H9 (cell line): Measurements from ENCODE around the gene RDM1. TPM values are rescaled to one million over a fixed set of nuclear protein-coding genes. Genes with fewer than 3 reads are reported as not detected.

Experiments
- DNase-seq: peaks from one replicate; pipeline ENCODE4 v3.0.0-alpha.2; 2017
- H2AFZ ChIP-seq: one replicate; pipeline ENCODE4 v1.6.1; 2013; ENCODE audit warnings: mild to moderate bottlenecking, low read length, control low read depth, moderate library complexity
- H2AK5ac ChIP-seq: 2 replicates; pipeline ENCODE4 v1.6.1; 2013; ENCODE audit warnings: low read length, control low read depth, mixed read lengths; ENCODE audit not compliant: insufficient read length
- H2BK120ac ChIP-seq: one replicate; pipeline ENCODE4 v1.6.1; 2013; ENCODE audit warnings: low read depth, mild to moderate bottlenecking, low read length, control low read depth, inconsistent platforms; ENCODE audit not compliant: poor library complexity, severe bottlenecking
- H2BK12ac ChIP-seq: 2 replicates; pipeline ENCODE4 v1.6.1; 2013; ENCODE audit warnings: low read length, control low read depth, mixed read lengths, low read depth; ENCODE audit not compliant: insufficient read length
- H2BK15ac ChIP-seq: 2 replicates; pipeline ENCODE4 v1.6.1; 2013; ENCODE audit warnings: low read depth, low read length, control low read depth
- H2BK20ac ChIP-seq: one replicate; pipeline ENCODE4 v1.6.1; 2013; ENCODE audit warnings: low read depth, mild to moderate bottlenecking, low read length, control low read depth, inconsistent platforms; ENCODE audit not compliant: poor library complexity, severe bottlenecking
- H2BK5ac ChIP-seq: 2 replicates; pipeline ENCODE4 v1.6.1; 2013; ENCODE audit warnings: low read length, control low read depth, mixed read lengths; ENCODE audit not compliant: insufficient read length
- H3K14ac ChIP-seq: 2 replicates; pipeline ENCODE4 v1.6.1; 2013; ENCODE audit warnings: low read length, control low read depth; ENCODE audit not compliant: insufficient read depth
- H3K18ac ChIP-seq: 2 replicates; pipeline ENCODE4 v1.6.1; 2013; ENCODE audit warnings: low read depth, mild to moderate bottlenecking, mixed read lengths, low read length, control low read depth; ENCODE audit not compliant: insufficient read length
- H3K23ac ChIP-seq: 2 replicates; pipeline ENCODE4 v1.6.1; 2013; ENCODE audit warnings: low read length, control low read depth, mixed read lengths, low read depth; ENCODE audit not compliant: insufficient read length
- H3K23me2 ChIP-seq: 2 replicates; pipeline ENCODE4 v1.6.1; 2013; ENCODE audit warnings: low read depth, mild to moderate bottlenecking, mixed read lengths, low read length, control low read depth; ENCODE audit not compliant: insufficient read length, poor library complexity, severe bottlenecking
- H3K27ac ChIP-seq: 2 replicates; pipeline ENCODE4 v1.5.1; 2013; ENCODE audit warnings: low read length, control low read depth, mixed read lengths, low read depth; ENCODE audit not compliant: insufficient read length
- H3K27me3 ChIP-seq: 2 replicates; pipeline ENCODE4 v1.6.1; 2013; ENCODE audit warnings: low read length, control low read depth, inconsistent platforms; ENCODE audit not compliant: insufficient read depth
- H3K4ac ChIP-seq: 2 replicates; pipeline ENCODE4 v1.6.1; 2013; ENCODE audit warnings: low read depth, mild to moderate bottlenecking, control low read depth, inconsistent platforms, low read length, moderate library complexity
- H3K4me1 ChIP-seq: 2 replicates; pipeline ENCODE4 v1.6.1; 2013; ENCODE audit warnings: low read length, control low read depth, inconsistent platforms; ENCODE audit not compliant: insufficient read depth
- H3K4me2 ChIP-seq: 2 replicates; pipeline ENCODE4 v1.6.1; 2013; ENCODE audit warnings: low read length, control low read depth, mixed read lengths; ENCODE audit not compliant: insufficient read length, insufficient read depth
- H3K56ac ChIP-seq: 2 replicates; pipeline ENCODE4 v1.6.1; 2013; ENCODE audit warnings: low read depth, mild to moderate bottlenecking, mixed read lengths, low read length, control low read depth; ENCODE audit not compliant: insufficient read length
- H3K79me1 ChIP-seq: 2 replicates; pipeline ENCODE4 v1.6.1; 2013; ENCODE audit warnings: low read depth, mild to moderate bottlenecking, moderate library complexity, low read length, control low read depth, inconsistent platforms; ENCODE audit not compliant: insufficient read depth, poor library complexity, severe bottlenecking
- H3K79me2 ChIP-seq: 2 replicates; pipeline ENCODE4 v1.6.1; 2013; ENCODE audit warnings: low read length, control low read depth, inconsistent platforms; ENCODE audit not compliant: insufficient read depth
- H3K9ac ChIP-seq: 2 replicates; pipeline ENCODE4 v1.6.1; 2013; ENCODE audit warnings: low read length, control low read depth, mixed read lengths; ENCODE audit not compliant: insufficient read length; ENCODE audit errors: extremely low read depth
- H3K9me3 ChIP-seq: one replicate; pipeline ENCODE4 v1.6.1; 2013; ENCODE audit warnings: low read depth, low read length, inconsistent platforms; ENCODE audit not compliant: control insufficient read depth
- H3T11ph ChIP-seq: one replicate; pipeline ENCODE4 v1.6.1; 2013; ENCODE audit warnings: mild to moderate bottlenecking, low read length, control low read depth, inconsistent platforms
- H4K20me1 ChIP-seq: one replicate; pipeline ENCODE4 v1.6.1; 2013; ENCODE audit not compliant: control insufficient read depth, insufficient read length, insufficient read depth
- H4K5ac ChIP-seq: 2 replicates; pipeline ENCODE4 v1.6.1; 2013; ENCODE audit warnings: low read depth, mild to moderate bottlenecking, mixed read lengths, low read length, control low read depth; ENCODE audit not compliant: insufficient read length
- H4K8ac ChIP-seq: replicated peaks from 2 replicates; pipeline ENCODE4 v1.6.1; 2013; ENCODE audit warnings: low read length, control low read depth, mixed read lengths, low read depth; ENCODE audit not compliant: insufficient read length
- H4K91ac ChIP-seq: 2 replicates; pipeline ENCODE4 v1.6.1; 2013; ENCODE audit warnings: low read depth, mild to moderate bottlenecking, moderate library complexity, mixed read lengths, low read length, control low read depth; ENCODE audit not compliant: insufficient read length
- H3K27ac Mint-ChIP-seq, 3 experiments: 2 replicates in 2 of 3; 3 replicates in 1 of 3; pipeline ENCODE4 v1.8.0; 2020 to 2021; ENCODE audit warnings: mixed read lengths in 3 of 3, mild to moderate bottlenecking in 1 of 3, moderate library complexity in 1 of 3
- H3K27me3 Mint-ChIP-seq: 2 replicates; pipeline ENCODE4 v1.8.0; 2021; ENCODE audit warnings: low read depth, mild to moderate bottlenecking, moderate library complexity, mixed read lengths
- H3K36me3 Mint-ChIP-seq, 3 experiments: 2 replicates in 2 of 3; 3 replicates in 1 of 3; pipeline ENCODE4 v1.8.0; 2020 to 2021; ENCODE audit warnings: low read depth in 3 of 3, mixed read lengths in 3 of 3; ENCODE audit not compliant: insufficient read depth in 1 of 3
- H3K4me1 Mint-ChIP-seq, 2 experiments: 2 replicates each; pipeline ENCODE4 v1.8.0; 2020; ENCODE audit warnings: mixed read lengths in 2 of 2
- H3K4me3 Mint-ChIP-seq, 2 experiments: 2 replicates in 1 of 2; 3 replicates in 1 of 2; pipeline ENCODE4 v1.8.0; 2020 to 2021; ENCODE audit warnings: mild to moderate bottlenecking in 2 of 2, mixed read lengths in 2 of 2, moderate library complexity in 1 of 2
- H3K9me3 Mint-ChIP-seq, 2 experiments: 2 replicates in 1 of 2; 3 replicates in 1 of 2; pipeline ENCODE4 v1.8.0; 2020; ENCODE audit warnings: mild to moderate bottlenecking in 2 of 2, mixed read lengths in 2 of 2, moderate library complexity in 1 of 2
- CTCF ChIP-seq: fragments of 200-600 bp; sonication (generic); conservative IDR thresholded peaks from 3 replicates; pipeline ENCODE4 v1.8.0; 2021; ENCODE audit warnings: antibody characterized with exemption, mild to moderate bottlenecking
- WGBS: extraction: QIAGEN DNeasy Blood & Tissue Kit; methylation state at CpG from one replicate; pipeline ENCODE4 v1.1.7; 2013; ENCODE audit warnings: missing lambda C conversion rate, low lambda C conversion rate, mixed read lengths; ENCODE audit not compliant: insufficient read length; ENCODE audit errors: extremely low coverage; 5-methylcytosine and 5-hydroxymethylcytosine counted together
- total RNA-seq: library from RNA; stranded (reverse); gene quantifications from 2 replicates; pipeline ENCODE4 v1.2.1, GENCODE V29; 2021

Gene RDM1
- total RNA-seq, 1 experiment from 2014 or later: 9.0 TPM

DNA sequence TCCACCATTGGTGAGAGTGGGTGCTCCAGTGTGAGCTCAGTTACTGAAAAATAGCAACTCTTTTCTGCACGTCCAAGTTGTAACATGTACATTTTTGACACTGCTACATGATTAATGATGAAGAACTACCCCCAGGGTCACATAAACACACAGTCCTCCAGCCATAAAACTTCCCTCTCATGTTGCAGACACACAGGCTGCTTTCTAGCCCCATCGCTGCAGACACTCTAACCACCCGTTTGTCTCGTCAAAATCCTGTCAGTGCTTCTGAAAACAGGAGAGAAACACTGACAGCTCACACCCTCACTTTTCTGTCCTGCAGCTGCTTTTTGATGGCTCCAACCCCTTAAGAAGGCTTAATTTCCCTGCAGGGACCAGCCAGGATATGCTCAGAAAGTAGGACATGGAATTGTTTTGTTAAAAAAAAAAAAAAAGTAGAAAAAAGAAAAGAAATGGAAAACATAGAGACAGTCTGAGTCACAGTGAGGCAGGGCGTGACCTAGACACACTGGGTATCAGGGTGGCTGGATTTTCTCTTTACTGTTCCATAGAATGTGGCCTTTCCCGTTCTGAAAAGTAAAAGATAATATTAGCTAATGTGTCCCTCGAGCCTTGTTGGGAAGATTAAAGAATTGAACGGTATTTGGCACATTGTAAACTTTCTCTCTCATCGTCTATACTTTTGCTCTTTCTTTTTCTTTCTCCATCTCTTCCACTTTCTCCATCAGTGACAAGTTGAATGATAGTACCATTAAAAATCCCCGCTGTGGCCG is 29.7 kb downstream of the RDM1 start:
- Histone ChIP-seq H4K8ac (no peak overlapping the region), H2AFZ (no peak overlapping the region), H3K56ac (no peak overlapping the region), H4K5ac (no peak overlapping the region), H2BK15ac (no peak overlapping the region), H2AK5ac (no peak overlapping the region), H3K18ac (no peak overlapping the region), H3K4me1 (no peaks in the 10 kb centered on the region), H3K9me3 (no peaks in the 10 kb centered on the region), H2BK5ac (no peak overlapping the region), H3K9ac (no peak overlapping the region), H3K27me3 (no peaks in the 10 kb centered on the region), H3K4me2 (no peak overlapping the region), H3K27ac (no peak overlapping the region), H4K91ac (no peak overlapping the region), H2BK20ac (no peak overlapping the region), H3K4ac (no peak overlapping the region), H4K20me1 (no peaks in the 10 kb centered on the region), H3K14ac (no peak overlapping the region), H2BK12ac (no peak overlapping the region), H2BK120ac (no peak overlapping the region), H3K79me2 (no peaks in the 10 kb centered on the region), H3K23me2 (no peaks in the 10 kb centered on the region), H3T11ph (no peak overlapping the region), H3K79me1 (no peaks in the 10 kb centered on the region), H3K23ac (no peak overlapping the region)
- DNase-seq: no peak
- H3K36me3 Mint-ChIP-seq: no peaks in the 10 kb centered on the region; a peak in 1 of 7 replicates
- no peak for TF ChIP-seq CTCF
- WGBS: no CpG with 5 or more reads among the region's 11 CpGs
- no peak overlapping the region for H3K27ac Mint-ChIP-seq
- H3K4me3 Mint-ChIP-seq: no peak overlapping the region
- peaks cover 0 to 3% of the 10 kb centered on the region in 2 experiments; a peak in 3 of 4 replicates for H3K4me1 Mint-ChIP-seq
- H3K9me3 Mint-ChIP-seq: peaks cover 5 to 7% of the 10 kb centered on the region in 2 experiments; a peak in 3 of 5 replicates
- H3K27me3 Mint-ChIP-seq: no peaks in the 10 kb centered on the region; the same call in 1 of the 2 replicates
